IPS-NIHi11 (cell line): Measurements from ENCODE around the gene SLFN12L.

ENCODE experiments used
- DNase-seq: peaks from one replicate; pipeline ENCODE4 v3.0.0; 2012; ENCODE audit warnings: mixed read lengths, low spot score

SLFN12L gene

DNA sequence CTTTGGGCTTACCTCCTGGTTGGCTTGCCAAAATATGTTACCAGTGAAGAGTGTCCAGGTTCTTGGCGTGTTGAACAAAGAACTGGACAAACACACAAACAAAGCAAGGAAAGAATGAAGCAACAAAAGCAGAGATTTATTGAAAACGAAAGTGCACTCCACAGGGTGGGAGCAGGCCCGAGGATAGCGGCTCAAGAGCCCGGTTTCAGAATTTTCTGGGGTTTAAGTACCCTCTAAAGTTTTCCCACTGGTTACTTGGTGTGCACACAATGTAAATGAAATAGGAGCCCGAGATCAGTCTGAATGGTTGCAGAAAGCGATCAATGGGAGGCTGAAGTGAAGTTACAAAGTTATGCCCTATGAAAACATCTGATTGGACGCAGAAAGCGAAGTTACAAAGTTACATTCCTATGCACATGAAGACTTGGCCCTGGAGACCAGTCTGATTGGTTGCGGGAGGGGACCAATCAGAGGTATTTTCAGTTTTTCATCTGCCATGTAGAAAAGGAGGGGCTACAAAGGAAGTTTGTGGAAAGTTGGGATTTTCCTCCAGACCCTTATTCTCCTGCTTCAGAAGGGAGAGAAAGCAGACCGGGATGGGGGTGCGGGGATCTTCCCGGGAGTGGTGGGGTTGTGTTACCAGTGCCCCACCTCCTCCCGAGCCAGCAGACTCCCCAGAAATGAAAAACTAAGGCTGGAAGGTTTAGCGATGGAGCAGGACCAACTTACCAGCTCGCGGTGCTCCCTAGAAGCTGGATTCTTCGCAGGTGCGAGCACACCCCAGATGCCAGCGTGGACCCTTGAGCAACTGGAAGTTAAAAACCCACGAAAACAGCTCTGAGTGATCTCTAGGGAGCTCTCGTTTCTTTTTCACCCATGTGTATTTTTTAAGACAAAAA is 105.1 kb downstream of the SLFN12L start, which contains the start of gene SLFN12:
Gene SLFN12, minus strand, starts transcription at position 325 of the 899 bp plus-strand sequence. CDS start 9,472 bp downstream, outside the sequence.
- DNase-seq: peak; percentile 17

DNA sequence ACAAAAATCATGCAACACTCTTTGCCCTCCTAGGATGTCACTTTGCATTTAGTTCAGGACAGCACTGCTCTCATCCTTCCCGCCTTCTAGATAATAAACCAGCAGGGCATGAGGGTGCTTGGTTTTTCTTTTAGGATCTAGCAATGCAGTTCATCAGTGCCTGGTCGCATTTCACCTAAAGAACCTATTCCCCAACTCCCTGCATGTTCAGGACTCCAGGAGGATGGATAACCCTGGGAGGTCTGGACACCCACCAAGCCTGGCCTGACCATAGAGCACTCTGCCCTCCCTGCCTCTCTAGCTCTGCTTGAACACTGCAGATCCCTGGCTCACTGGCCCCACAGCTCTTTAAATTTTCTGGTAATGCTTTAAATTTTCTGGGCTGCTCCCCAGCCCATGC is 107.8 kb downstream of the SLFN12L start:
- no peak for DNase-seq

DNA sequence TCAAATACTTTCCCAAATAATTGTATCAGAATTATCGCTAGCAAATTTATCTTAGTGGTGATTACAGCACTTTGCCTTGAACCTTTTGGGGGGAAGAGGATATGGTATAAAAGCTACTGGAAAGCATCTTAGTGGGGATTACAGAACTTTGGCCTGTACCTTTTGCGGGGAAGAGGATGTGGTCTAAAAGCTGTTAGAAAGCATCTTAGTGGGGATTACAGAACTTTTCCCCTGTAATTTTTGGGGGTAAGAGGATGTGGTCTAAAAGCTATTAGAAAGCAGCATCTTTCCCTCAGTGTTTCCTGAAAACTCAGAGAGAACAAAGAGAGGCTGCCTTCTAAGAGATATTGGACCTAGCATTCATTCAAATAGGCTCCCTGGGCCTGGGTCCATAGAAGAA is 109.2 kb downstream of the SLFN12L start:
- DNase-seq: no peak

DNA sequence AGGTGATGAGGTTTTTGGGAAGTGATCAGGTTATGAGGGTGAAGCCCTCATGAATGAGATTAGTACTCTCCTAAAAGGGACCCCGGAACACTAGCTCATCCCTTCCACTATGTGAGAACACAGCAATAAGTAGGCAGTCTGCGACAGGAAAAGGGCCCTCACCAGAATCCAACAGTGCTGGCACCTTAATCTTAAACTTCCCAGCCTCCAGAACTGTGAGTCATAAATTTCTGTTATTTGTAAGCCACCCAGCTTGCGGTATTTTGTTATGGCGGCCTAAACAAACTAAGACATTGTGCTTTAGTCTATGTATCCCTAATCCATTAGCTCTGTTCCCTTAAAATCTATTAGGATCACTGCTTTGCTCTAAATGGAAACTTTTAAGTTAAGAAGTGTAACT is 113.7 kb downstream of the SLFN12L start:
- no peak for DNase-seq
